GM12872 (cell line): ENCODE results near the gene HPSE2.

Experiments used
- TF ChIP-seq, protein P1 (sequence below): IDR thresholded peaks from 3 replicates; pipeline ENCODE4 v1.5.1; 2011; ENCODE audit warnings: low read depth, mild to moderate bottlenecking, low read length, moderate library complexity; ENCODE audit not compliant: insufficient read depth

HPSE2 gene

DNA sequence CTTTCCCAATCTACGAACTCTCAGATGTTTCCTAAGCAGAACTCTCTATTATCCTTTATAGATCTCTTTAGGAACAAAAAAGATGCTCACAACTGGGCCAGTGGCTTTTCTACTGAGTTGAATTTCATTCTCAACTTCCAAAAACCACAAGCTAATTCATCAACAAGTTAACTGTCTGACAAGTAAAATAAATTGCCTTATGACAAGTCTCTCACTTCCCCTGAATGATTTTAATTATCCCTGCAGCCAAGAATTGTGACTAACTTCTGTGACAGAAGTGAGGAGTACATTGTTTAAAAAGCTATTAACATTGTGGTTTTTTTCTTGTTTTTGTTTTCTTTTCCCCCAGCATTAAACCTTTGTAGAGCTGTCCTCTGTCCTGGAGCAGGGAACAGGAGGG, 343.1 kb downstream of the HPSE2 start:
- TF ChIP-seq, protein P1, sequence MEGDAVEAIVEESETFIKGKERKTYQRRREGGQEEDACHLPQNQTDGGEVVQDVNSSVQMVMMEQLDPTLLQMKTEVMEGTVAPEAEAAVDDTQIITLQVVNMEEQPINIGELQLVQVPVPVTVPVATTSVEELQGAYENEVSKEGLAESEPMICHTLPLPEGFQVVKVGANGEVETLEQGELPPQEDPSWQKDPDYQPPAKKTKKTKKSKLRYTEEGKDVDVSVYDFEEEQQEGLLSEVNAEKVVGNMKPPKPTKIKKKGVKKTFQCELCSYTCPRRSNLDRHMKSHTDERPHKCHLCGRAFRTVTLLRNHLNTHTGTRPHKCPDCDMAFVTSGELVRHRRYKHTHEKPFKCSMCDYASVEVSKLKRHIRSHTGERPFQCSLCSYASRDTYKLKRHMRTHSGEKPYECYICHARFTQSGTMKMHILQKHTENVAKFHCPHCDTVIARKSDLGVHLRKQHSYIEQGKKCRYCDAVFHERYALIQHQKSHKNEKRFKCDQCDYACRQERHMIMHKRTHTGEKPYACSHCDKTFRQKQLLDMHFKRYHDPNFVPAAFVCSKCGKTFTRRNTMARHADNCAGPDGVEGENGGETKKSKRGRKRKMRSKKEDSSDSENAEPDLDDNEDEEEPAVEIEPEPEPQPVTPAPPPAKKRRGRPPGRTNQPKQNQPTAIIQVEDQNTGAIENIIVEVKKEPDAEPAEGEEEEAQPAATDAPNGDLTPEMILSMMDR = no peak

GRCh38 chr10:98886686-98887085, 349.0 kb downstream of the HPSE2 start:
- TF ChIP-seq, protein P1 = no peak

DNA sequence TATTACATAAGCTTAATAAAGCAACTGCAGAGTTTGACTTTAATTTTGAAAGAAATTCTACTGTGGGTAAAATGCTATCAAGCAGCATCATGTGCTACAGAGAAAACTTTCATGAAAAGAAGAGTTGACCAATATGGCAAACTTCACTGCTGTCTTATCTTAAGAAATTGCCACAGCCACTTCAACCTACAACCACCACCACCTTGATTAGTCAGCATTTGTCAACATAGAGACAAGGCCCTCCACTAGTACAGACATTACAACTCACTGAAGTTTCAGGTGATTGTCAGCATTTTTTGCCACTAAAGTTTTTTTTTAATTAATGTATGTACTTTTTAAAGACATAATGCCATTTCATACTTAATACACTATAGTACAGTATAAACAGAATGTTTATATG, 350.3 kb downstream of the HPSE2 start:
- TF ChIP-seq, protein P1 = no peak

GRCh38 chr10:98881789-98882188, 353.9 kb downstream of the HPSE2 start:
- TF ChIP-seq, protein P1 = no peak

DNA sequence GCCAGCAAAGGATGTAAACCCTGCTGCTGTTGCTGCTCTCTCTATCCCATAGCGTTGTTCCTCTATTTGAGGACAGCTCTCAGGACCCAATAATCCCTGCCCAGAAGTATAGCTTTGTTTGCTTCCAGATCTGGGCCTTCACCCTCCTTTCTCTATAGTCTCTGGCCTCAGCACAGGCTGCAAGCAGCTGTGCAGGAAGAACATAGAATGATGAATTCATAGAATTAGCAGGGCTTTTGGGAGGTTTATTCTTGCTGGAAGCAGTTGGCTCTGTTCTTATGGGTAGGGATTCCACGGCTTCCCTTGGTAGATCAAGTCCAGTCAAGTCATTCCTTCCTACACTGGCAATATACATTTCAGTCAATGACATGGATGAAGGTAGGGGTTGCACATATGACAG, 354.7 kb downstream of the HPSE2 start:
- TF ChIP-seq, protein P1 = no peak

DNA sequence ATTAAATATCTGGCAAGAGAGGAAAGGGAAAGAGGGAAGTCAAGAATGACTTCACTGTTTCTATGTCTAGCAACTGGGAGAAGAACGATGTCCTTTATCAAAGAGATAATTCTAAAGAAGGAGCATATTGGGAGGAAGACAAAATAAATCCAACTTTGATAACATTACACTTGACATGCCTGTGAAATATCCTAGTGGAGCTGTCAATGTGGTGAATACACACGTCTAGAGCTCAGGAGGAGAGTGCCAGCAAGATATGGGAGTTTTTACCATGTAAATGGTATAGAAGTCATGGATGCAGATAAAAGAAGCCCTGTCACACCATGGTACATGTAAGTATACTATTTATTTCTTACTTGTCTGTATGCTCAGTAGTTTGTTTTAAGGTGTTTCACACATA, 356.7 kb downstream of the HPSE2 start:
- TF ChIP-seq, protein P1 = no peak

DNA sequence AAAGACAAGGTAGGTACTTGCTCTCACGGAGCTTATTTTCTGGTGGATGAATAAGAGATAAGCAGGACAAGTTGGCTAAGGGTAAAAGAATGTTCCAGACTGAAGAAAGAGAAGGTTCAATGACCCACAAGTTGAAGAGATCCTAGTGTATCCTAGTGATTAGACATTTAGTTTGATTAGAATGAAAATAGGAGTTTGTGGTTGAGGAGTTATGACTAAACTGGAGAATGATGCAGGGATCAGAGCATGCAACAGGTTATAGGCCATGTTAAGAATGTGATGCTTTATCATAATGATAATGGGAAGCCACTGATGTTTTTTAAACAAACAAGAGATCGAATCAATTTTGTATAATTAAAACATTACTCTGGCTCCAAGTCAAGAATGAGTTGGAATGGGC, 357.2 kb downstream of the HPSE2 start:
- TF ChIP-seq, protein P1 = no peak

DNA sequence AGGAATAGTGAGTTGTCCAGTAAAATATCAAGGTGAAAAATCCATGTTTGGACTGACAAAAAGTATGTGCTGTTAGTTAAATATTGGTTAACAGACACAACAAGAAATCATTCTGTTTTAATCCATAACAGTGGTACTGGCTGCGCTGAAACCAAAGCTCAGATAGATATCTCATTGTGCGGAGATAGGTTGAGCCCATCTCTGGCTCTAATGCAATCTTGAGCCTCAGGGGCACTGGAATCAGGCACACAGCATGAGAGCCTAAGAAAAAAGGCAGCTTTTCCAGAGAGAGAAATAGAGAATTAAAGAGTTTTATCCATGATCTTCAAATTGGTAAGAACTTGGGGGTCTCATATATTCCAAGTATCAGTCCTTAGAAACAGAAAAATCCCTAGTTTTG, 373.7 kb downstream of the HPSE2 start:
- TF ChIP-seq, protein P1 = no peak
